Dendritic cell treated with granulocyte-macrophage colony-stimulating factor and Interleukin-4, amounts not matched to agents 40 ng/mL and 50 ng/mL, for 4 days (primary cell): ENCODE data around the gene ORC6.
A peak's percentile ranks its signal among the peaks of the same experiment; 100 is the strongest.

ENCODE experiments used
- H3K27ac Mint-ChIP-seq: one replicate; pipeline ENCODE4 v1.8.0; 2022; ENCODE audit warnings: mild to moderate bottlenecking, mixed read lengths
- H3K27me3 Mint-ChIP-seq: one replicate; pipeline ENCODE4 v1.8.0; 2022; ENCODE audit warnings: mild to moderate bottlenecking, mixed read lengths
- H3K36me3 Mint-ChIP-seq: one replicate; pipeline ENCODE4 v1.8.0; 2022; ENCODE audit warnings: low read depth, mixed read lengths
- H3K4me1 Mint-ChIP-seq: one replicate; pipeline ENCODE4 v1.8.0; 2022; ENCODE audit warnings: low read depth, mixed read lengths
- H3K4me3 Mint-ChIP-seq: one replicate; pipeline ENCODE4 v1.8.0; 2022; ENCODE audit warnings: mild to moderate bottlenecking, moderate library complexity, mixed read lengths
- H3K9me3 Mint-ChIP-seq: one replicate; pipeline ENCODE4 v1.8.0; 2022; ENCODE audit warnings: mixed read lengths
- intact Hi-C: fragments of 100-400 bp; cut with micrococcal nuclease; formaldehyde crosslinking; loops from one replicate; pipeline ENCODE4 v1.15.0; 2022

ORC6 gene

GRCh38 chr16:46713634-46714033 lies 24.2 kb downstream of the ORC6 start:
- no peaks in the 10 kb centered on the region for H3K27me3 Mint-ChIP-seq
- no peak overlapping the region for H3K4me3 Mint-ChIP-seq
- intact Hi-C loops: no loop called here
- H3K9me3 Mint-ChIP-seq: no peaks in the 10 kb centered on the region
- H3K36me3 Mint-ChIP-seq: no peaks in the 10 kb centered on the region
- H3K27ac Mint-ChIP-seq: peak overlapping the region; percentile 28
- H3K4me1 Mint-ChIP-seq: peaks cover 63% of the 10 kb centered on the region

GRCh38 chr16:46714797-46715591 lies 25.5 kb downstream of the ORC6 start:
- Mint-ChIP-seq H3K4me1 (peaks cover 56% of the 10 kb centered on the region), H3K27ac (no peak overlapping the region), H3K36me3 (no peaks in the 10 kb centered on the region), H3K27me3 (no peaks in the 10 kb centered on the region), H3K9me3 (no peaks in the 10 kb centered on the region), H3K4me3 (no peak overlapping the region)
- intact Hi-C loops: no loop called here

- H3K9me3 Mint-ChIP-seq: no peaks in the 10 kb centered on the region
- intact Hi-C loops: no loop called here
- no peaks in the 10 kb centered on the region for H3K36me3 Mint-ChIP-seq
- no peak overlapping the region for H3K4me3 Mint-ChIP-seq
- H3K27me3 Mint-ChIP-seq: no peaks in the 10 kb centered on the region
- no peak overlapping the region for H3K27ac Mint-ChIP-seq
- peaks cover 49% of the 10 kb centered on the region for H3K4me1 Mint-ChIP-seq
Observed at GRCh38 chr16:46715769-46716305, 26.4 kb downstream of the ORC6 start.

GRCh38 chr16:46717692-46718091 lies 28.2 kb downstream of the ORC6 start:
- Mint-ChIP-seq H3K36me3 (no peaks in the 10 kb centered on the region), H3K27me3 (no peaks in the 10 kb centered on the region), H3K9me3 (no peaks in the 10 kb centered on the region), H3K4me3 (no peak overlapping the region), H3K4me1 (peaks cover 31% of the 10 kb centered on the region), H3K27ac (no peak overlapping the region)
- intact Hi-C loops: no loop called here

- intact Hi-C loops: no loop called here
- Mint-ChIP-seq H3K36me3 (no peaks in the 10 kb centered on the region), H3K9me3 (no peaks in the 10 kb centered on the region)
Observed at GRCh38 chr16:46718214-46718613, 28.8 kb downstream of the ORC6 start.

GRCh38 chr16:46719528-46719927 lies 30.1 kb downstream of the ORC6 start:
- no peaks in the 10 kb centered on the region for H3K9me3 Mint-ChIP-seq
- no peak overlapping the region for H3K27ac Mint-ChIP-seq
- intact Hi-C loops: no loop called here

More at GRCh38 chr16:46718214-46718613, 28.8 kb downstream of the ORC6 start:
- no peak overlapping the region for H3K27ac Mint-ChIP-seq
- no peaks in the 10 kb centered on the region for H3K27me3 Mint-ChIP-seq
- H3K4me3 Mint-ChIP-seq: no peak overlapping the region
- peaks cover 26% of the 10 kb centered on the region for H3K4me1 Mint-ChIP-seq

GRCh38 chr16:46720619-46721018 lies 31.2 kb downstream of the ORC6 start:
- H3K27me3 Mint-ChIP-seq: no peaks in the 10 kb centered on the region
- H3K4me1 Mint-ChIP-seq: peaks cover 13% of the 10 kb centered on the region
- no peaks in the 10 kb centered on the region for H3K36me3 Mint-ChIP-seq
- H3K4me3 Mint-ChIP-seq: no peak overlapping the region
- H3K27ac Mint-ChIP-seq: no peak overlapping the region
- intact Hi-C loops: no loop called here
- H3K9me3 Mint-ChIP-seq: peaks cover 2% of the 10 kb centered on the region

More at GRCh38 chr16:46719528-46719927, 30.1 kb downstream of the ORC6 start:
- Mint-ChIP-seq H3K36me3 (no peaks in the 10 kb centered on the region), H3K27me3 (no peaks in the 10 kb centered on the region), H3K4me3 (no peak overlapping the region), H3K4me1 (peaks cover 14% of the 10 kb centered on the region)

GRCh38 chr16:46721885-46722284 lies 32.4 kb downstream of the ORC6 start:
- intact Hi-C loops: no loop called here
- Mint-ChIP-seq H3K27ac (no peak overlapping the region), H3K4me1 (peaks cover 8% of the 10 kb centered on the region), H3K9me3 (peaks cover 7% of the 10 kb centered on the region), H3K27me3 (no peaks in the 10 kb centered on the region), H3K4me3 (no peak overlapping the region), H3K36me3 (no peaks in the 10 kb centered on the region)

GRCh38 chr16:46727184-46727583 lies 37.7 kb downstream of the ORC6 start:
- Mint-ChIP-seq H3K4me3 (no peak overlapping the region), H3K9me3 (peaks cover 7% of the 10 kb centered on the region), H3K36me3 (no peaks in the 10 kb centered on the region), H3K27me3 (no peaks in the 10 kb centered on the region), H3K4me1 (no peaks in the 10 kb centered on the region), H3K27ac (no peak overlapping the region)
- intact Hi-C loops: no loop called here

GRCh38 chr16:46727630-46728029 lies 38.2 kb downstream of the ORC6 start:
- H3K4me1 Mint-ChIP-seq: no peaks in the 10 kb centered on the region
- peaks cover 7% of the 10 kb centered on the region for H3K9me3 Mint-ChIP-seq
- no peaks in the 10 kb centered on the region for H3K27me3 Mint-ChIP-seq
- H3K36me3 Mint-ChIP-seq: no peaks in the 10 kb centered on the region
- H3K4me3 Mint-ChIP-seq: no peak overlapping the region
- H3K27ac Mint-ChIP-seq: no peak overlapping the region
- intact Hi-C loops: no loop called here

- H3K4me3 Mint-ChIP-seq: no peak overlapping the region
- no peaks in the 10 kb centered on the region for H3K27me3 Mint-ChIP-seq
- H3K36me3 Mint-ChIP-seq: no peaks in the 10 kb centered on the region
- peaks cover 7% of the 10 kb centered on the region for H3K9me3 Mint-ChIP-seq
- intact Hi-C loops: no loop called here
- H3K27ac Mint-ChIP-seq: no peak overlapping the region
- no peaks in the 10 kb centered on the region for H3K4me1 Mint-ChIP-seq
Observed at GRCh38 chr16:46728806-46729205, 39.3 kb downstream of the ORC6 start.

- intact Hi-C loops: no loop called here
- Mint-ChIP-seq H3K27me3 (no peaks in the 10 kb centered on the region), H3K4me3 (no peak overlapping the region), H3K36me3 (no peaks in the 10 kb centered on the region), H3K27ac (no peak overlapping the region), H3K4me1 (no peaks in the 10 kb centered on the region), H3K9me3 (peaks cover 7% of the 10 kb centered on the region)
Observed at GRCh38 chr16:46729326-46729995, 40.0 kb downstream of the ORC6 start.

GRCh38 chr16:46730126-46730525 lies 40.7 kb downstream of the ORC6 start:
- Mint-ChIP-seq H3K4me3 (no peak overlapping the region), H3K4me1 (no peaks in the 10 kb centered on the region), H3K27me3 (no peaks in the 10 kb centered on the region), H3K27ac (no peak overlapping the region), H3K36me3 (no peaks in the 10 kb centered on the region), H3K9me3 (peaks cover 7% of the 10 kb centered on the region)
- intact Hi-C loops: no loop called here
